GM12878 (cell line): ENCODE results near the gene TESK1. TPM values are rescaled to one million over a fixed set of nuclear protein-coding genes. Genes with fewer than 3 reads are reported as not detected.
A peak's percentile ranks its signal among the peaks of the same experiment; 100 is the strongest.

Source experiments
- ASH2L ChIP-seq: fragments of 300-600, 200-600 bp; sonication (generic); IDR thresholded peaks from 2 replicates; pipeline ENCODE4 v1.6.1; 2017; ENCODE audit warnings: low read depth, mild to moderate bottlenecking, borderline replicate concordance
- BACH1 ChIP-seq: fragments of 450-650 bp; IDR thresholded peaks from 2 replicates; pipeline ENCODE4 v1.6.1; 2017; ENCODE audit warnings: mild to moderate bottlenecking, borderline replicate concordance
- BRCA1 ChIP-seq: IDR thresholded peaks from 2 replicates; pipeline ENCODE4 v1.6.1; 2011; ENCODE audit warnings: low read depth, low read length, improper control_type of control experiment
- CBX3 ChIP-seq: fragments of 200-600 bp; sonication (generic); IDR thresholded peaks from 2 replicates; pipeline ENCODE4 v1.6.1; 2016; ENCODE audit warnings: low read depth, borderline replicate concordance
- CREB1 ChIP-seq: IDR thresholded peaks from 2 replicates; pipeline ENCODE4 v1.6.1; 2012; ENCODE audit warnings: low read depth, mild to moderate bottlenecking, inconsistent platforms
- EED ChIP-seq: sonication (generic); IDR thresholded peaks from 2 replicates; pipeline ENCODE4 v1.6.1; 2016; ENCODE audit warnings: antibody characterized with exemption, low read depth
- ESRRA ChIP-seq: IDR thresholded peaks from 2 replicates; pipeline ENCODE4 v1.6.1; 2012; ENCODE audit warnings: mild to moderate bottlenecking, low read length, improper control_type of control experiment
- HDGF ChIP-seq: fragments of 450-650 bp; IDR thresholded peaks from 2 replicates; pipeline ENCODE4 v1.6.1; 2016; ENCODE audit warnings: antibody characterized with exemption
- IRF3 ChIP-seq: fragments of 450-650 bp; IDR thresholded peaks from 2 replicates; pipeline ENCODE4 v1.6.1; 2014; ENCODE audit warnings: mild to moderate bottlenecking
- KLF5 ChIP-seq: fragments of 450-650 bp; IDR thresholded peaks from 2 replicates; pipeline ENCODE4 v1.6.1; 2014; ENCODE audit warnings: mild to moderate bottlenecking; ENCODE audit not compliant: partially characterized antibody
- MEF2B ChIP-seq: fragments of 450-650 bp; IDR thresholded peaks from 2 replicates; pipeline ENCODE4 v1.6.1; 2018; ENCODE audit warnings: mild to moderate bottlenecking, moderate library complexity; ENCODE audit not compliant: partially characterized antibody, poor library complexity, severe bottlenecking
- MYB ChIP-seq: fragments of 150-350 bp; IDR thresholded peaks from 2 replicates; pipeline ENCODE4 v1.6.1; 2014; ENCODE audit warnings: mild to moderate bottlenecking, low read depth, low read length, borderline replicate concordance
- NFYA ChIP-seq: IDR thresholded peaks from 2 replicates; pipeline ENCODE4 v1.6.1; 2011; ENCODE audit warnings: low read depth, mild to moderate bottlenecking, low read length, improper control_type of control experiment, borderline replicate concordance
- NR2F1 ChIP-seq: fragments of 450-650 bp; conservative IDR thresholded peaks from 2 replicates; pipeline ENCODE4 v1.6.1; 2017; ENCODE audit warnings: mild to moderate bottlenecking
- NRF1 ChIP-seq: conservative IDR thresholded peaks from 2 replicates; pipeline ENCODE4 v1.6.1; 2011; ENCODE audit warnings: mild to moderate bottlenecking, low read depth, low read length, improper control_type of control experiment
- PAX5 ChIP-seq: IDR thresholded peaks from 2 replicates; pipeline ENCODE4 v1.6.1; 2011; ENCODE audit warnings: low read depth, low read length, borderline replicate concordance
- POLR2A ChIP-seq: IDR thresholded peaks from 2 replicates; pipeline ENCODE4 v1.6.1; 2011; ENCODE audit warnings: low read depth, mild to moderate bottlenecking, low read length
- RAD51 ChIP-seq: fragments of 450-650 bp; IDR thresholded peaks from 2 replicates; pipeline ENCODE4 v1.6.1; 2016; ENCODE audit warnings: moderate library complexity, mild to moderate bottlenecking, inconsistent platforms
- RELA ChIP-seq: fragments of 450-650 bp; IDR thresholded peaks from 2 replicates; pipeline ENCODE4 v1.8.0; 2014; ENCODE audit warnings: borderline replicate concordance; ENCODE audit not compliant: partially characterized antibody
- SMAD5 ChIP-seq: IDR thresholded peaks from 2 replicates; pipeline ENCODE4 v1.6.1; 2016; ENCODE audit warnings: antibody characterized with exemption, low read depth
- SPI1 ChIP-seq: IDR thresholded peaks from 2 replicates; pipeline ENCODE4 v1.6.1; 2011; ENCODE audit warnings: low read depth, mild to moderate bottlenecking, low read length, moderate library complexity, borderline replicate concordance; ENCODE audit not compliant: insufficient read depth
- SREBF1 ChIP-seq: IDR thresholded peaks from 2 replicates; pipeline ENCODE4 v1.6.1; 2012; ENCODE audit warnings: mild to moderate bottlenecking, low read length
- SREBF2 ChIP-seq: IDR thresholded peaks from 2 replicates; pipeline ENCODE4 v1.6.1; 2012; ENCODE audit warnings: mild to moderate bottlenecking, low read length
- SUZ12 ChIP-seq: fragments of 200-600 bp; sonication (generic); IDR thresholded peaks from one replicate; pipeline ENCODE4 v1.6.1; 2018; ENCODE audit warnings: antibody characterized with exemption, mild to moderate bottlenecking; ENCODE audit not compliant: unreplicated experiment
- TCF12 ChIP-seq: IDR thresholded peaks from 2 replicates; pipeline ENCODE4 v1.6.1; 2011; ENCODE audit warnings: low read depth, mild to moderate bottlenecking, low read length
- TCF7 ChIP-seq: IDR thresholded peaks from 2 replicates; pipeline ENCODE4 v1.6.1; 2014; ENCODE audit warnings: antibody characterized with exemption, borderline replicate concordance
- WRNIP1 ChIP-seq: IDR thresholded peaks from 2 replicates; pipeline ENCODE4 v1.6.1; 2011; ENCODE audit warnings: low read depth, low read length, improper control_type of control experiment, borderline replicate concordance
- ZNF24 ChIP-seq: fragments of 450-650 bp; IDR thresholded peaks from 2 replicates; pipeline ENCODE4 v1.6.1; 2017; ENCODE audit warnings: antibody characterized with exemption, mild to moderate bottlenecking
- ZZZ3 ChIP-seq: IDR thresholded peaks from 2 replicates; pipeline ENCODE4 v1.6.1; 2011; ENCODE audit warnings: low read depth; ENCODE audit not compliant: control insufficient read depth, insufficient read length
- polyA plus RNA-seq, 11 experiments: library from polyadenylated mRNA; depleted of rRNA in 4 of 11; unstranded in 6 of 11; stranded (reverse) in 5 of 11; fragments of >200 nt; fragmentation: Nextera tagmentation in 4 of 11; fragmentation: Illumina TruSeq in 1 of 11; extraction: Ambion mirVana in 4 of 11; extraction: Trizol in 1 of 11; gene quantifications; 1 replicate in 1 of 11; 2 replicates in 10 of 11; pipeline versions ENCODE4 v1.2.1 to v1.2.3, GENCODE V29; 2011 to 2016; ENCODE audit warnings: inconsistent platforms in 2 of 11, missing spikeins in 2 of 11, low read depth in 1 of 11
- total RNA-seq, 4 experiments: library from RNA; depleted of rRNA in 3 of 4; stranded (reverse); fragments of >200 nt in 3 of 4; fragmentation: Illumina TruSeq in 1 of 4; extraction: Trizol in 1 of 4; gene quantifications; 2 replicates each; pipeline versions ENCODE4 v1.2.1 to v1.2.3, GENCODE V29; 2013 to 2021
- TF ChIP-seq, protein P1 (sequence below): fragments of 450-650 bp; IDR thresholded peaks from 2 replicates; pipeline ENCODE4 v1.6.1; 2017; ENCODE audit warnings: mild to moderate bottlenecking, moderate library complexity

The TESK1 gene
- total and polyA plus RNA-seq, 10 of the 15 experiments (the other 5 are each of a cell fraction or from before 2014, with no cell fraction given) = 0.16 to 19.5 (median 7.9) TPM; not detected in 1

DNA sequence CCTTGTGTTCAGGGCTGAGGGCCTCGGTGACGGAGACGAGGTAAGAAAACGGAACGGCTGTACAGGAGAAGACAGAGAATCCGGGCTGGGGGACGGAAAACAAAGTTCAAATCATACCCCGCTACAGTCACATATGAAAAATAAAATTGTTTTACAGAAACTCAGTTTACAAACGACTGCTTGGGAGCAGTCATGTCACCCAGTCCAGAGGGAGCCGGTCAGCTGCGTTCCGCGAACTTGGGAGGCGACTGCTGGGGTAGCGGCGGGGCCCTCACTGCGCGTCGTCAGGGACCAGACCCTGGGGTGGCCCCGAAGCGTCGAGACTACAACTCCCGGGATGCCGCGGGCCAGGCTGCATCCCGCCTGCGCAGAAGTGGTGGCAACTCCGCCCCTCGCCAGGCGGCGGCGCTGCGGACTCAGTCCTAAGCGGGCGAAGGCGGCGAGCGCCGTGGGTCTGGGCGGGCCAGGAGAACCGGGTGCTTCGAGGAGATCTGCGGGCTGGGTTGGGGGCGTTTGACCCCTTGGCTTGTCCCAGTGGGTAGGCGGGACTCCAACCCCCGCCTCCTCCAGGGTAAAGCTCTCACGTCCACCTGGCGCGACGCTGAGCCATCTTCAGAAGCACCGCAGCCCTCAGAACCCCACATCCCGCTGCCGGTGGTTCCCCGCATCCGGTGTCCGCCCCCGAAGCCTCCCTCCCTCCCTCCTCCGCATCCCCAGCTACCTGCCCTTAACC lies 41.6 kb downstream of the TESK1 start (continued):
- TF ChIP-seq, protein P1, sequence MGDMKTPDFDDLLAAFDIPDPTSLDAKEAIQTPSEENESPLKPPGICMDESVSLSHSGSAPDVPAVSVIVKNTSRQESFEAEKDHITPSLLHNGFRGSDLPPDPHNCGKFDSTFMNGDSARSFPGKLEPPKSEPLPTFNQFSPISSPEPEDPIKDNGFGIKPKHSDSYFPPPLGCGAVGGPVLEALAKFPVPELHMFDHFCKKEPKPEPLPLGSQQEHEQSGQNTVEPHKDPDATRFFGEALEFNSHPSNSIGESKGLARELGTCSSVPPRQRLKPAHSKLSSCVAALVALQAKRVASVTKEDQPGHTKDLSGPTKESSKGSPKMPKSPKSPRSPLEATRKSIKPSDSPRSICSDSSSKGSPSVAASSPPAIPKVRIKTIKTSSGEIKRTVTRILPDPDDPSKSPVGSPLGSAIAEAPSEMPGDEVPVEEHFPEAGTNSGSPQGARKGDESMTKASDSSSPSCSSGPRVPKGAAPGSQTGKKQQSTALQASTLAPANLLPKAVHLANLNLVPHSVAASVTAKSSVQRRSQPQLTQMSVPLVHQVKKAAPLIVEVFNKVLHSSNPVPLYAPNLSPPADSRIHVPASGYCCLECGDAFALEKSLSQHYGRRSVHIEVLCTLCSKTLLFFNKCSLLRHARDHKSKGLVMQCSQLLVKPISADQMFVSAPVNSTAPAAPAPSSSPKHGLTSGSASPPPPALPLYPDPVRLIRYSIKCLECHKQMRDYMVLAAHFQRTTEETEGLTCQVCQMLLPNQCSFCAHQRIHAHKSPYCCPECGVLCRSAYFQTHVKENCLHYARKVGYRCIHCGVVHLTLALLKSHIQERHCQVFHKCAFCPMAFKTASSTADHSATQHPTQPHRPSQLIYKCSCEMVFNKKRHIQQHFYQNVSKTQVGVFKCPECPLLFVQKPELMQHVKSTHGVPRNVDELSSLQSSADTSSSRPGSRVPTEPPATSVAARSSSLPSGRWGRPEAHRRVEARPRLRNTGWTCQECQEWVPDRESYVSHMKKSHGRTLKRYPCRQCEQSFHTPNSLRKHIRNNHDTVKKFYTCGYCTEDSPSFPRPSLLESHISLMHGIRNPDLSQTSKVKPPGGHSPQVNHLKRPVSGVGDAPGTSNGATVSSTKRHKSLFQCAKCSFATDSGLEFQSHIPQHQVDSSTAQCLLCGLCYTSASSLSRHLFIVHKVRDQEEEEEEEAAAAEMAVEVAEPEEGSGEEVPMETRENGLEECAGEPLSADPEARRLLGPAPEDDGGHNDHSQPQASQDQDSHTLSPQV = no peak
- TF ChIP-seq SPI1 (no peak), BACH1 (peak; percentile 83), RAD51 (no peak), EED (no peak; the same call in 1 of the 2 replicates), ASH2L (no peak), MYB (no peak), SREBF1 (no peak), SUZ12 (no peak), POLR2A (peak; percentile 74), IRF3 (no peak), CREB1 (no peak), WRNIP1 (no peak), MEF2B (peak; percentile 29), PAX5 (0 out of 2 replicates have a peak, but pooled peaks have one; percentile 45), TCF7 (no peak), RELA (no peak), ZZZ3 (no peak), NFYA (no peak), SREBF2 (no peak), HDGF (peak; percentile 87), ESRRA (peak; percentile 48; the same call in 1 of the 2 replicates), NRF1 (peak; percentile 63), SMAD5 (peak; percentile 75; the same call in 1 of the 2 replicates), ZNF24 (no peak), CBX3 (no peak), NR2F1 (no peak), TCF12 (peak; percentile 79), BRCA1 (no peak), KLF5 (no peak)
